GM23338 (cell line): ENCODE measurements around the gene TSTD2. TPM values are rescaled to one million over a fixed set of nuclear protein-coding genes. Genes with fewer than 3 reads are reported as not detected.

ENCODE experiments used
- ATAC-seq: fragments of 200-7000 bp; cut with Tn5 transposase; 3 replicates; pipeline ENCODE4 v1.9.1; 2020
- DNase-seq: peaks from one replicate; pipeline ENCODE4 v3.0.0-alpha.2; 2015; ENCODE audit warnings: low spot score
- H2AFZ ChIP-seq: fragments of 200-600 bp; sonication (generic); 2 replicates; pipeline ENCODE4 v1.8.0; 2016; ENCODE audit warnings: antibody characterized with exemption, mild to moderate bottlenecking, moderate library complexity
- H3F3A ChIP-seq: fragments of 200-600 bp; sonication (generic); replicated peaks from 2 replicates; pipeline ENCODE4 v1.8.0; 2017; ENCODE audit warnings: antibody characterized with exemption, mixed run types, low read depth
- H3K27ac ChIP-seq: fragments of 200-600 bp; sonication (generic); 2 replicates; pipeline ENCODE4 v1.6.1; 2016; ENCODE audit warnings: low read depth
- H3K27me3 ChIP-seq: fragments of 200-600 bp; sonication (generic); 2 replicates; pipeline ENCODE4 v1.8.0; 2016; ENCODE audit warnings: mild to moderate bottlenecking, mixed run types, moderate library complexity; ENCODE audit not compliant: insufficient read depth
- H3K36me3 ChIP-seq: fragments of 200-600 bp; sonication (generic); 2 replicates; pipeline ENCODE4 v1.8.0; 2016; ENCODE audit warnings: mild to moderate bottlenecking; ENCODE audit not compliant: insufficient read depth
- H3K4me1 ChIP-seq: fragments of 200-600 bp; sonication (generic); 2 replicates; pipeline ENCODE4 v1.8.0; 2016; ENCODE audit warnings: mild to moderate bottlenecking, moderate library complexity; ENCODE audit not compliant: insufficient read depth
- H3K4me2 ChIP-seq: fragments of 200-600 bp; sonication (generic); 2 replicates; pipeline ENCODE4 v1.7.1; 2017; ENCODE audit warnings: mixed run types
- H3K4me3 ChIP-seq: fragments of 200-600 bp; sonication (generic); 2 replicates; pipeline ENCODE4 v1.6.1; 2016; ENCODE audit warnings: mixed run types
- H3K79me2 ChIP-seq: fragments of 200-600 bp; sonication (generic); replicated peaks from 2 replicates; pipeline ENCODE4 v1.8.0; 2017; ENCODE audit warnings: mild to moderate bottlenecking; ENCODE audit not compliant: insufficient read depth
- H3K9me2 ChIP-seq: fragments of 200-600 bp; sonication (generic); 2 replicates; pipeline ENCODE4 v1.8.0; 2017; ENCODE audit not compliant: insufficient read depth
- H4K20me1 ChIP-seq: fragments of 200-600 bp; sonication (generic); replicated peaks from 2 replicates; pipeline ENCODE4 v1.8.0; 2017; ENCODE audit warnings: mild to moderate bottlenecking; ENCODE audit not compliant: insufficient read depth
- H3K27ac Mint-ChIP-seq: 2 replicates; pipeline ENCODE4 v1.8.0; 2020; ENCODE audit warnings: inconsistent platforms, mild to moderate bottlenecking, moderate library complexity, mixed read lengths
- H3K27me3 Mint-ChIP-seq: 3 replicates; pipeline ENCODE4 v1.8.0; 2022; ENCODE audit warnings: low read depth, mild to moderate bottlenecking, moderate library complexity, mixed read lengths, inconsistent platforms; ENCODE audit not compliant: insufficient read depth, poor library complexity
- H3K36me3 Mint-ChIP-seq: 3 replicates; pipeline ENCODE4 v1.8.0; 2021; ENCODE audit warnings: low read depth, mild to moderate bottlenecking, inconsistent platforms, moderate library complexity, mixed read lengths
- H3K4me1 Mint-ChIP-seq: 3 replicates; pipeline ENCODE4 v1.8.0; 2020; ENCODE audit warnings: mild to moderate bottlenecking, inconsistent platforms, mixed read lengths
- H3K4me3 Mint-ChIP-seq: 3 replicates; pipeline ENCODE4 v1.8.0; 2021; ENCODE audit warnings: moderate library complexity, mild to moderate bottlenecking, inconsistent platforms, mixed read lengths
- H3K9me3 Mint-ChIP-seq: 3 replicates; pipeline ENCODE4 v1.8.0; 2020; ENCODE audit warnings: moderate library complexity, mild to moderate bottlenecking, inconsistent platforms, mixed read lengths
- ETS1 ChIP-seq: IDR thresholded peaks from 2 replicates; pipeline ENCODE4 v1.6.1; 2016; ENCODE audit warnings: antibody characterized with exemption
- EZH2 ChIP-seq: fragments of 200-600 bp; sonication (generic); IDR thresholded peaks from one replicate; pipeline ENCODE4 v1.8.0; 2017; ENCODE audit warnings: antibody characterized with exemption, mild to moderate bottlenecking, low read depth; ENCODE audit not compliant: unreplicated experiment
- JUNB ChIP-seq: IDR thresholded peaks from one replicate; pipeline ENCODE4 v1.6.1; 2016; ENCODE audit warnings: antibody characterized with exemption; ENCODE audit not compliant: unreplicated experiment
- NANOG ChIP-seq: IDR thresholded peaks from 2 replicates; pipeline ENCODE4 v1.6.1; 2016; ENCODE audit warnings: antibody characterized with exemption, borderline replicate concordance
- STAT1 ChIP-seq: IDR thresholded peaks from one replicate; pipeline ENCODE4 v1.6.1; 2016; ENCODE audit warnings: antibody characterized with exemption; ENCODE audit not compliant: unreplicated experiment
- ZNF114 ChIP-seq: fragments of 250-450 bp; sonication (Bioruptor Pico); IDR thresholded peaks from 2 replicates; pipeline ENCODE4 v1.5.0; 2020; ENCODE audit warnings: mild to moderate bottlenecking, moderate library complexity
- polyA plus RNA-seq: library from polyadenylated mRNA; unstranded; fragments of >200 nt; fragmentation: Nextera tagmentation; extraction: Ambion mirVana; gene quantifications from 2 replicates; pipeline ENCODE4 v1.2.1, GENCODE V29; 2016
- total RNA-seq: library from RNA; depleted of rRNA; stranded (reverse); fragments of >200 nt; shearing (Covaris generic); gene quantifications from 2 replicates; pipeline ENCODE4 v1.2.3, GENCODE V29; 2014
- TF ChIP-seq, protein P1 (sequence below): fragments of 250-450 bp; sonication (Bioruptor Pico); IDR thresholded peaks from 2 replicates; pipeline ENCODE4 v1.5.0; 2020; ENCODE audit warnings: mild to moderate bottlenecking, moderate library complexity
- TF ChIP-seq, protein P2 (sequence below), 2 experiments: fragments of 200-600 bp in 1 of 2; sonication (generic) in 1 of 2; conservative IDR thresholded peaks; 2 replicates each; pipeline versions ENCODE4 v1.5.1 to v1.6.1; 2016 to 2017; ENCODE audit warnings: antibody characterized with exemption in 2 of 2, low read depth in 2 of 2, mild to moderate bottlenecking in 2 of 2, moderate library complexity in 1 of 2

The TSTD2 gene
- total and polyA plus RNA-seq, 2 experiments from 2014 or later: 8.5 to 21.8 TPM

DNA sequence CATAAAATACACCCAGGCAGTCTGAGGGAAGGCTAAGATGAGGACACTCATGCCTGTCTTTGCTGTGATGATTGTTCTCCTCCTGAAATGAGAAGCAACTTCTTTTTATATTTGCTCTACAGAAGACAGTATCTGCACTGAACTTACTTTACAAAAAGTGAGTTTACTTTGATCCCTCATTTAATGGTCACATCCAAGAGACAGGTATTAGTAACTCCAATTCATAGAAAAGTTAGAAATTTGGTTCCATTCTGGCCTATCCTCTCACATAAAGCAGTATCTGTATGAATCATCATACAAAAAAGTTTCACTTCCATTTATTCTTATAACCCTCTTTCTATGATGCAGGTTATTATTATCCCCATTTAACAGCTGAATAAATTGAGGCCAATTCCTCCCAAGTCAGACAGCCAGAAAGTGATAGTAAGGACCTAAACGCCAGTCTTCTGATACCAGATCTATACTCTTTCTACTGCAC lies 15.2 kb downstream of the TSTD2 start (continued):
- TF ChIP-seq EZH2 (no peak), ZNF114 (no peak), NANOG (no peak)
- TF ChIP-seq, protein P1, sequence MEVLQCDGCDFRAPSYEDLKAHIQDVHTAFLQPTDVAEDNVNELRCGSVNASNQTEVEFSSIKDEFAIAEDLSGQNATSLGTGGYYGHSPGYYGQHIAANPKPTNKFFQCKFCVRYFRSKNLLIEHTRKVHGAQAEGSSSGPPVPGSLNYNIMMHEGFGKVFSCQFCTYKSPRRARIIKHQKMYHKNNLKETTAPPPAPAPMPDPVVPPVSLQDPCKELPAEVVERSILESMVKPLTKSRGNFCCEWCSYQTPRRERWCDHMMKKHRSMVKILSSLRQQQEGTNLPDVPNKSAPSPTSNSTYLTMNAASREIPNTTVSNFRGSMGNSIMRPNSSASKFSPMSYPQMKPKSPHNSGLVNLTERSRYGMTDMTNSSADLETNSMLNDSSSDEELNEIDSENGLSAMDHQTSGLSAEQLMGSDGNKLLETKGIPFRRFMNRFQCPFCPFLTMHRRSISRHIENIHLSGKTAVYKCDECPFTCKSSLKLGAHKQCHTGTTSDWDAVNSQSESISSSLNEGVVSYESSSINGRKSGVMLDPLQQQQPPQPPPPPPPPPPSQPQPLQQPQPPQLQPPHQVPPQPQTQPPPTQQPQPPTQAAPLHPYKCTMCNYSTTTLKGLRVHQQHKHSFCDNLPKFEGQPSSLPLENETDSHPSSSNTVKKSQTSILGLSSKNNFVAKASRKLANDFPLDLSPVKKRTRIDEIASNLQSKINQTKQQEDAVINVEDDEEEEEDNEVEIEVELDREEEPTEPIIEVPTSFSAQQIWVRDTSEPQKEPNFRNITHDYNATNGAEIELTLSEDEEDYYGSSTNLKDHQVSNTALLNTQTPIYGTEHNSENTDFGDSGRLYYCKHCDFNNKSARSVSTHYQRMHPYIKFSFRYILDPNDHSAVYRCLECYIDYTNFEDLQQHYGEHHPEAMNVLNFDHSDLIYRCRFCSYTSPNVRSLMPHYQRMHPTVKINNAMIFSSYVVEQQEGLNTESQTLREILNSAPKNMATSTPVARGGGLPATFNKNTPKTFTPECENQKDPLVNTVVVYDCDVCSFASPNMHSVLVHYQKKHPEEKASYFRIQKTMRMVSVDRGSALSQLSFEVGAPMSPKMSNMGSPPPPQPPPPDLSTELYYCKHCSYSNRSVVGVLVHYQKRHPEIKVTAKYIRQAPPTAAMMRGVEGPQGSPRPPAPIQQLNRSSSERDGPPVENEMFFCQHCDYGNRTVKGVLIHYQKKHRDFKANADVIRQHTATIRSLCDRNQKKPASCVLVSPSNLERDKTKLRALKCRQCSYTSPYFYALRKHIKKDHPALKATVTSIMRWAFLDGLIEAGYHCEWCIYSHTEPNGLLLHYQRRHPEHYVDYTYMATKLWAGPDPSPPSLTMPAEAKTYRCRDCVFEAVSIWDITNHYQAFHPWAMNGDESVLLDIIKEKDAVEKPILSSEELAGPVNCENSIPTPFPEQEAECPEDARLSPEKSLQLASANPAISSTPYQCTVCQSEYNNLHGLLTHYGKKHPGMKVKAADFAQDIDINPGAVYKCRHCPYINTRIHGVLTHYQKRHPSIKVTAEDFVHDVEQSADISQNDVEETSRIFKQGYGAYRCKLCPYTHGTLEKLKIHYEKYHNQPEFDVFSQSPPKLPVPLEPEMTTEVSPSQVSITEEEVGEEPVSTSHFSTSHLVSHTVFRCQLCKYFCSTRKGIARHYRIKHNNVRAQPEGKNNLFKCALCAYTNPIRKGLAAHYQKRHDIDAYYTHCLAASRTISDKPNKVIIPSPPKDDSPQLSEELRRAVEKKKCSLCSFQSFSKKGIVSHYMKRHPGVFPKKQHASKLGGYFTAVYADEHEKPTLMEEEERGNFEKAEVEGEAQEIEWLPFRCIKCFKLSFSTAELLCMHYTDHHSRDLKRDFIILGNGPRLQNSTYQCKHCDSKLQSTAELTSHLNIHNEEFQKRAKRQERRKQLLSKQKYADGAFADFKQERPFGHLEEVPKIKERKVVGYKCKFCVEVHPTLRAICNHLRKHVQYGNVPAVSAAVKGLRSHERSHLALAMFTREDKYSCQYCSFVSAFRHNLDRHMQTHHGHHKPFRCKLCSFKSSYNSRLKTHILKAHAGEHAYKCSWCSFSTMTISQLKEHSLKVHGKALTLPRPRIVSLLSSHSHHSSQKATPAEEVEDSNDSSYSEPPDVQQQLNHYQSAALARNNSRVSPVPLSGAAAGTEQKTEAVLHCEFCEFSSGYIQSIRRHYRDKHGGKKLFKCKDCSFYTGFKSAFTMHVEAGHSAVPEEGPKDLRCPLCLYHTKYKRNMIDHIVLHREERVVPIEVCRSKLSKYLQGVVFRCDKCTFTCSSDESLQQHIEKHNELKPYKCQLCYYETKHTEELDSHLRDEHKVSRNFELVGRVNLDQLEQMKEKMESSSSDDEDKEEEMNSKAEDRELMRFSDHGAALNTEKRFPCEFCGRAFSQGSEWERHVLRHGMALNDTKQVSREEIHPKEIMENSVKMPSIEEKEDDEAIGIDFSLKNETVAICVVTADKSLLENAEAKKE (CRISPR knock-in tag): no peak

GRCh38 chr9:97615439-97616072 lies 17.6 kb downstream of the TSTD2 start:
- Histone ChIP-seq H2AFZ (no peak overlapping the region), H3K79me2 (no peaks in the 10 kb centered on the region), H4K20me1 (no peaks in the 10 kb centered on the region; the same call in 1 of the 2 replicates), H3K27me3 (no peaks in the 10 kb centered on the region), H3K36me3 (0 out of 2 replicates have a peak, but pooled peaks cover 8% of the 10 kb centered on the region), H3K4me1 (no peaks in the 10 kb centered on the region), H3F3A (no peaks in the 10 kb centered on the region), H3K4me2 (no peak overlapping the region), H3K9me2 (no peaks in the 10 kb centered on the region), H3K27ac (no peak overlapping the region), H3K4me3 (no peak overlapping the region)
- TF ChIP-seq ETS1 (no peak), STAT1 (no peak), JUNB (no peak)
- TF ChIP-seq, protein P2, sequence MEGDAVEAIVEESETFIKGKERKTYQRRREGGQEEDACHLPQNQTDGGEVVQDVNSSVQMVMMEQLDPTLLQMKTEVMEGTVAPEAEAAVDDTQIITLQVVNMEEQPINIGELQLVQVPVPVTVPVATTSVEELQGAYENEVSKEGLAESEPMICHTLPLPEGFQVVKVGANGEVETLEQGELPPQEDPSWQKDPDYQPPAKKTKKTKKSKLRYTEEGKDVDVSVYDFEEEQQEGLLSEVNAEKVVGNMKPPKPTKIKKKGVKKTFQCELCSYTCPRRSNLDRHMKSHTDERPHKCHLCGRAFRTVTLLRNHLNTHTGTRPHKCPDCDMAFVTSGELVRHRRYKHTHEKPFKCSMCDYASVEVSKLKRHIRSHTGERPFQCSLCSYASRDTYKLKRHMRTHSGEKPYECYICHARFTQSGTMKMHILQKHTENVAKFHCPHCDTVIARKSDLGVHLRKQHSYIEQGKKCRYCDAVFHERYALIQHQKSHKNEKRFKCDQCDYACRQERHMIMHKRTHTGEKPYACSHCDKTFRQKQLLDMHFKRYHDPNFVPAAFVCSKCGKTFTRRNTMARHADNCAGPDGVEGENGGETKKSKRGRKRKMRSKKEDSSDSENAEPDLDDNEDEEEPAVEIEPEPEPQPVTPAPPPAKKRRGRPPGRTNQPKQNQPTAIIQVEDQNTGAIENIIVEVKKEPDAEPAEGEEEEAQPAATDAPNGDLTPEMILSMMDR (conservative IDR thresholded peaks at IDR 0.05; ENCODE audit: low read depth in 2 of 2): peak; percentile 83 to 87
- H3K27ac Mint-ChIP-seq: no peak overlapping the region
- peaks cover 42% of the 10 kb centered on the region for H3K36me3 Mint-ChIP-seq
- H3K9me3 Mint-ChIP-seq: peaks cover 9% of the 10 kb centered on the region; the same call in 2 of the 3 replicates
- no peaks in the 10 kb centered on the region for H3K27me3 Mint-ChIP-seq
- peak; percentile 54 for ATAC-seq
- peak; percentile 79 for DNase-seq
- H3K4me1 Mint-ChIP-seq: no peaks in the 10 kb centered on the region; the same call in 2 of the 3 replicates
- no peak overlapping the region for H3K4me3 Mint-ChIP-seq
